CMK (cell line): ENCODE results near the gene RIBC2.

Experiments
- DNase-seq: peaks from one replicate; pipeline ENCODE4 v3.0.0-alpha.2; 2010; ENCODE audit warnings: low read depth

Gene RIBC2

GRCh38 chr22:45473626-45474237 is 60.2 kb downstream of the RIBC2 start:
- no peak for DNase-seq

GRCh38 chr22:45475063-45475747 is 61.7 kb downstream of the RIBC2 start:
- no peak for DNase-seq

DNA sequence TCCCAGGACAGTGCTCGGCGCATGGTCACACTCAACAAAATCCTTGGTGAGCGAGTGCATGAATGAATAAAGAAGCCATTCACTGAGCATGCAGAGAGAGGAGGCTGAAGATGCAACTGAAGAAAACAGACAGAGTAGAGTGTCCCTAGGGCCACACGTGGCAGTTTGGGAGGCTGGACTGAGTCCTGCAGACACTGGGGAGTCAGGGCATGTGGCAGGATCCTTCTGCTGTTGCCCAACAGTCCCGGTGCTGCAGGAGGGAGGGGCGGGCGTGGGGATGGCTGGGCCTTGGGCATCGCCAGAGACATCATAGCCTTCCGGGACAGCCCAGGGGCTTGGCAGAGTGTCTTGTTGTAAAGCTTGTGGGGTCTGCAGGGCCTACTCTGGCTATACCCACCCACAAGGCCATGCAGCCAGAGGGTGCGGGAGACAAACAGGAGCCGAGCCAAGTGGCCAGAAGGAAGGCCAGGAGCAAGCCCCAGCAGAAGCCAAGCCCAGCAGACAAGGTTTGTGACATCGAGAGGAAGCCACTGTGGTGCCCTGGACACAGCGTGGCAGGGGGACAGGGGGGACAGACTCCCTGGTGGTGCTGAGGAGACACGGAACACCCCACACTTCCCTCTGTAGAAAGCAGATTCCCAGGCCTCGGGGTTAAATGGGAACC is 62.5 kb downstream of the RIBC2 start:
- no peak for DNase-seq

GRCh38 chr22:45476814-45477213 is 63.3 kb downstream of the RIBC2 start:
- no peak for DNase-seq

DNA sequence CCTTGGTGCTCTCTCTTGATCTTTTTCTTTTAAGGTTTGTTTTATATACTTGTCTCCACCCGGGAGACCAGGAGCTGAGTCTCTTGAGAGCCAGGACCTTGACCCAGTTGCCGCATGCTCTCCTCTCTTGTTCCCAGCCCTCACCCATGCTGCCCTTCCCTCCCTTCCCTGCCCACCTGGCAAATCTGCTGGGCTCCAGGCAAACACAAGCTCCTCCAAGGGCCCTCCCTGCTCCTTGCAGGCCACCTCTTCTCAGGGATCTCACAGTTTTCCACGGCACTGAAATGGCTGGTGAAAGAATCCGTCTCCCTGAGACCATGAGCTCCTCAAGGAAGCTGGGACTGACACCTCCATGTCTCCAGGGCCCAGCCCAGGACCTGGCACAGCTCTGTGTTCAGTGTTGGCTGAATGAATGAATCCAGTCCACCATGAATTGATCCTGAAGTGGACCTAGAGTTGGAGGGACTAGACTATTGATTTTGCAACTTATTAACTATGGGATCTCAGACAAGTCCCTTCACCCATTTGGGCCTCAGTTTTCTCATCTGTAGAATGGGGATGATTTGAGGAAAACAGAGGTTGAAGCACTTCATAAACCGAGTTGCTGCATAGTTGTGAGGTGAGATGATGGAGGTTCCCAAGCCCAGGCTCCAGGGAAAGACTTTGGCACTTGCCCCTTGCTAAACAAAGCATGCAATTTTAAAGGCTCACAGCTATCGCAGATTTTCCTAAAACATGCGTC is 64.0 kb downstream of the RIBC2 start:
- no peak for DNase-seq

- DNase-seq = no peak
Measured at GRCh38 chr22:45478108-45478771, 64.7 kb downstream of the RIBC2 start.

DNA sequence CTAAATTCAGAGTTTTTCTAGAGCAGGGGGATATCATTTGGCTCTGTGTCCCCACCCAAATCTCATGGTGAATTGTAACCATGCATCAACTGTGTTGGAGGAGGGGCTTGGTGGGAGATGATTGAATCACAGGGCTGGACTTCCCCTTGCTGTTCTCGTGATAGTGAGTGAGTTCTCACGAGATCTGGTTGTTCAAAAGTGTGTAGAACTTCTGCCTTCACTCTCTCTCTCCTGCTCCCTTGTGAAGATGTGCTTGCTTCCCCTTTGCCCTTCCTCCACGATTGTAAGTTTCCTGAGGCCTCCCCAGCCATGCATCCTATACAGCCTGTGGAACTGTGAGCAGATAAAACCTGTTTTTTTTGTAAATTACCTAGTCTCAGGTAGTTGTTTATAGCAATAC is 67.2 kb downstream of the RIBC2 start:
- peak; percentile 9 for DNase-seq

DNA sequence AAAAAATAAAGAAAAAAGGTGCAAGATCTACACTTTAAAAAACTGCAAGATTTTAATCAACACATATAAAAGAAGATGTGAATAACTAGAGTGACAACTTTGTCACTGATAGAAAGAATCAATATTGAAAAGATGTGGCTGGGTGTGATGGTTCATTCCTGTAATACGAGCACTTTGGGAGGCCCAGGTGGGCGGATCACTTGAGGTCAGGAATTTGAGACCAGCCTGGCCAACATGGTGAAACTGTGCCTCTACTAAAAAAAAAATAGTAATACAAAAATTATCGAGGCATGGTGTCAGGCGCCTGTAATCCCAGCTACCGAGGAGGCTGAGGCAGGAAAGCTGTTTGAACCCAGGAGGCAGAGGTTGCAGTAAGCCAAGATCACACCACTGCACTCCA is 68.2 kb downstream of the RIBC2 start:
- no peak for DNase-seq
